A549 (cell line): ENCODE measurements around the gene TRIM45. TPM values are rescaled to one million over a fixed set of nuclear protein-coding genes. Genes with fewer than 3 reads are reported as not detected.

ENCODE experiments used
- ATAC-seq, 2 experiments: fragments of 200-7000 bp in 1 of 2; fragments of >200 bp in 1 of 2; cut with Nextera tagmentation in 1 of 2; cut with Tn5 transposase in 1 of 2; 3 replicates each; pipeline versions ENCODE4 v1.8.0 to v1.9.1; 2018 to 2020; ENCODE audit warnings: mild to moderate bottlenecking in 1 of 2, moderate library complexity in 1 of 2
- CTCF ChIA-PET: fragments of 300-600 bp; sonication (Branson Sonifier 250); formaldehyde crosslinking; extraction: SDS; loops from one replicate; lab custom pipeline; 2021; ENCODE audit warnings: antibody characterized with exemption, inconsistent platforms; lab: Yijun Ruan, JAX
- POLR2A ChIA-PET: fragments of 350-600 bp; formaldehyde crosslinking; extraction: SDS; loops from one replicate; lab custom pipeline; 2021; ENCODE audit warnings: antibody characterized with exemption, inconsistent platforms; lab: Yijun Ruan, JAX
- DNase-seq, 2 experiments: peaks; one replicate each; pipeline versions ENCODE4 v3.0.0 to v3.0.0-alpha.2; 2011 to 2016; ENCODE audit warnings: low read depth in 1 of 2, low spot score in 1 of 2
- FAIRE-seq: peaks from 2 replicates; lab custom pipeline; 2011; peaks lifted over from hg19 to GRCh38; lab: Jason Lieb, UNC
- H3K27ac ChIP-seq, 2 experiments: fragments of >200 bp; sonication (Bioruptor Twin); formaldehyde crosslinking; 3 replicates each; pipeline ENCODE4 v1.5.1; 2016 to 2017
- H3K4me1 ChIP-seq: fragments of >200 bp; sonication (Bioruptor Twin); formaldehyde crosslinking; 3 replicates; pipeline ENCODE4 v1.6.1; 2016
- H3K4me2 ChIP-seq: fragments of >200 bp; sonication (Bioruptor Twin); formaldehyde crosslinking; 3 replicates; pipeline ENCODE4 v1.6.1; 2016
- H3K4me3 ChIP-seq: fragments of >200 bp; sonication (Bioruptor Twin); formaldehyde crosslinking; 3 replicates; pipeline ENCODE4 v1.5.1; 2016
- H3K9me3 ChIP-seq: fragments of >200 bp; sonication (Bioruptor Twin); formaldehyde crosslinking; 3 replicates; pipeline ENCODE4 v1.6.1; 2016
- BCL3 ChIP-seq: fragments of >200 bp; sonication (Bioruptor Twin); formaldehyde crosslinking; IDR thresholded peaks from 3 replicates; pipeline ENCODE4 v1.6.1; 2016
- CEBPB ChIP-seq, 2 experiments: fragments of >200 bp in 1 of 2; sonication (Bioruptor Twin) in 1 of 2; formaldehyde crosslinking in 1 of 2; IDR thresholded peaks; 2 replicates each; pipeline ENCODE4 v1.6.1; 2012 to 2016
- CHD2 ChIP-seq: fragments of 150-350 bp; IDR thresholded peaks from 2 replicates; pipeline ENCODE4 v1.6.1; 2014; ENCODE audit warnings: low read length; ENCODE audit not compliant: partially characterized antibody
- E2F6 ChIP-seq: IDR thresholded peaks from 2 replicates; pipeline ENCODE4 v1.6.1; 2012; ENCODE audit warnings: low read depth, borderline replicate concordance
- FOXS1 ChIP-seq: fragments of 250-450 bp; sonication (Bioruptor Pico); IDR thresholded peaks from 2 replicates; pipeline ENCODE4 v1.5.0; 2020; ENCODE audit warnings: mild to moderate bottlenecking, moderate library complexity
- HOXB5 ChIP-seq: fragments of 250-450 bp; sonication (Bioruptor Pico); IDR thresholded peaks from 2 replicates; pipeline ENCODE4 v1.5.0; 2020; ENCODE audit warnings: mild to moderate bottlenecking, moderate library complexity
- KDM1A ChIP-seq: fragments of 200-600 bp; sonication (generic); IDR thresholded peaks from 2 replicates; pipeline ENCODE4 v1.6.1; 2016; ENCODE audit warnings: low read depth, mild to moderate bottlenecking
- MAFK ChIP-seq: fragments of 450-650 bp; IDR thresholded peaks from 2 replicates; pipeline ENCODE4 v1.6.1; 2014; ENCODE audit not compliant: partially characterized antibody
- MAX ChIP-seq: IDR thresholded peaks from 2 replicates; pipeline ENCODE4 v1.6.1; 2012
- MAZ ChIP-seq: fragments of 150-350 bp; IDR thresholded peaks from 2 replicates; pipeline ENCODE4 v1.6.1; 2014; ENCODE audit warnings: antibody characterized with exemption, low read depth, low read length, borderline replicate concordance
- MYC ChIP-seq: IDR thresholded peaks from 2 replicates; pipeline ENCODE4 v1.6.1; 2012; ENCODE audit warnings: mild to moderate bottlenecking, inconsistent platforms, low read length, improper control_type of control experiment, borderline replicate concordance
- NPAS2 ChIP-seq: fragments of 250-450 bp; sonication (Bioruptor Pico); IDR thresholded peaks from 2 replicates; pipeline ENCODE4 v1.8.0; 2022; ENCODE audit warnings: mild to moderate bottlenecking, moderate library complexity, borderline replicate concordance
- NR3C1 ChIP-seq: fragments of >200 bp; sonication (Bioruptor Twin); formaldehyde crosslinking; IDR thresholded peaks from 3 replicates; pipeline ENCODE4 v1.6.1; 2017
- POLR2AphosphoS2 ChIP-seq: conservative IDR thresholded peaks from 2 replicates; pipeline ENCODE4 v1.6.1; 2012; ENCODE audit warnings: low read length, improper control_type of control experiment, inconsistent platforms
- RARB ChIP-seq: fragments of 250-450 bp; sonication (Bioruptor Pico); IDR thresholded peaks from 2 replicates; pipeline ENCODE4 v1.8.0; 2021; ENCODE audit warnings: mild to moderate bottlenecking, moderate library complexity
- RCOR1 ChIP-seq: fragments of 150-350 bp; IDR thresholded peaks from 2 replicates; pipeline ENCODE4 v1.6.1; 2014; ENCODE audit warnings: antibody characterized with exemption, low read length, low read depth
- REST ChIP-seq: fragments of 200-600 bp; sonication (generic); IDR thresholded peaks from 2 replicates; pipeline ENCODE4 v1.6.1; 2016; ENCODE audit warnings: antibody characterized with exemption, mild to moderate bottlenecking, moderate library complexity
- ZSCAN20 ChIP-seq: fragments of 250-450 bp; sonication (Bioruptor Pico); IDR thresholded peaks from 2 replicates; pipeline ENCODE4 v1.8.0; 2022; ENCODE audit warnings: mild to moderate bottlenecking, moderate library complexity
- WGBS: methylation state at CpG from one replicate; pipeline ENCODE4 v1.1.6; 2017; ENCODE audit errors: missing lambda C conversion rate; 5-methylcytosine and 5-hydroxymethylcytosine counted together
- polyA plus RNA-seq, 4 experiments: library from polyadenylated mRNA; depleted of rRNA in 3 of 4; stranded (reverse); fragments of >200 nt; fragmentation: RNase III in 1 of 4; extraction: RNeasy Plus Mini Kit Qiagen cat#74134 plus additional on column Dnase treatment in 1 of 4; gene quantifications; 2 replicates in 3 of 4; 3 replicates in 1 of 4; pipeline ENCODE4 v1.2.3, GENCODE V29; 2011 to 2017
- TF ChIP-seq, protein P1 (sequence below): fragments of 250-450 bp; sonication (Bioruptor Pico); IDR thresholded peaks from 2 replicates; pipeline ENCODE4 v1.5.0; 2020; ENCODE audit warnings: low read depth, mild to moderate bottlenecking, moderate library complexity

TRIM45 gene
- polyA plus RNA-seq, 2 of the 4 experiments (the other 2 are of a cell fraction) = 3.0 to 3.4 TPM

DNA sequence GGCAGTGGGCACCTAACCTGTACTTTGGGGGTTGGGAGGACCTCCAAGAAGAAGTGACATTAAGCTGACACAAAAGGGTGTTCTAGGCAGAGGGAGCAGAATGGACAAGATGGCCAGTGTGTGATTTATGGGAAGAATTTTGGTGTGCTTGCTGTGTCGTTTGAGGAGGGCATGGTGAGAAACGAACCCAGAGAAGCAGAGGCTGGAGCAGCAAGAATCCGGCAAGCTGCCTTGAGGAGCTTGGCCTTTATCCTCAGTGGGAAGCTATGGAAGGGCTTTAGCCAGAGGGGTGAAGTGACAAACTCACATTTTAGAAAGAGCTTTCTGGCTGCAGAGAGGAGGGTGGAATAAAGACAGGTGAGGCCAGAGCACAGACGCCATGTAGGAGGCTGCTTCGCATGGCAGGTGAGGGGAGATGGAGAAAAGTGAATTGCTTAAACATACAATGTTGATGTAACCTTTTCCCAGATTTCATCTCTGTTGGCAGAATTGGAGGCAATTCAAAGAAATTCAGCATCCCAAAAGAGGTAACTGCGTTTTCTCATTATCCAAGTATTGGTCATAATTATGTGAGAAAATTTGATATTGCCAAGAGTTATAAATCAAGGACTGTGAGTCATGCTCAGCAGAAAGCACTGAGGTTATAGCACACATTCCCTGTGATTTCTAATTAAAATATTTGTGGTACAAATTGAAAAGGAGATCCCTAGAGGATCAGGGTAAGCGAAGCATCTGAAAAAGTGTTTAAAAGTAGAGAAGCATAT lies 26.5 kb downstream of the TRIM45 start:
- Histone ChIP-seq H3K4me2 (no peak overlapping the region), H3K4me3 (no peak overlapping the region), H3K27ac (no peak overlapping the region), H3K9me3 (no peaks in the 10 kb centered on the region), H3K4me1 (peaks cover 14% of the 10 kb centered on the region)
- FAIRE-seq (no peak), ATAC-seq (no peak), DNase-seq (no peak)
- WGBS = 90% methylated on average over 7 of the region's 7 CpGs
- CTCF ChIA-PET = interaction anchor here (0.9 to 3.0 kb wide), 7 partner anchors 17 to 358 kb away, joined by 3 to 14 read pairs (median 4); no protein-coding TSS in a partner anchor
- TF ChIP-seq NR3C1 = no peak
- no peak for TF ChIP-seq BCL3
- no peak for TF ChIP-seq NPAS2 (CRISPR knock-in tag)
- no peak for TF ChIP-seq CEBPB (IDR thresholded peaks at IDR 0.05)
- TF ChIP-seq POLR2AphosphoS2 = no peak
- TF ChIP-seq MAFK = no peak
- TF ChIP-seq MYC = no peak
- no peak for TF ChIP-seq HOXB5 (CRISPR knock-in tag)
- no peak for TF ChIP-seq ZSCAN20
- TF ChIP-seq MAZ = no peak
- TF ChIP-seq, protein P1, sequence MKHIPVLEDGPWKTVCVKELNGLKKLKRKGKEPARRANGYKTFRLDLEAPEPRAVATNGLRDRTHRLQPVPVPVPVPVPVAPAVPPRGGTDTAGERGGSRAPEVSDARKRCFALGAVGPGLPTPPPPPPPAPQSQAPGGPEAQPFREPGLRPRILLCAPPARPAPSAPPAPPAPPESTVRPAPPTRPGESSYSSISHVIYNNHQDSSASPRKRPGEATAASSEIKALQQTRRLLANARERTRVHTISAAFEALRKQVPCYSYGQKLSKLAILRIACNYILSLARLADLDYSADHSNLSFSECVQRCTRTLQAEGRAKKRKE (CRISPR knock-in tag) = no peak
- no peak for TF ChIP-seq RARB (CRISPR knock-in tag)
- no peak for TF ChIP-seq CHD2
- no peak for TF ChIP-seq MAX
- no peak for TF ChIP-seq REST
- no peak for TF ChIP-seq RCOR1
- TF ChIP-seq KDM1A = no peak
- no peak for TF ChIP-seq E2F6
- no peak for TF ChIP-seq FOXS1
- POLR2A ChIA-PET = no interaction called here
